ENCODE measurements around the gene SPAAR.

The SPAAR gene

DNA sequence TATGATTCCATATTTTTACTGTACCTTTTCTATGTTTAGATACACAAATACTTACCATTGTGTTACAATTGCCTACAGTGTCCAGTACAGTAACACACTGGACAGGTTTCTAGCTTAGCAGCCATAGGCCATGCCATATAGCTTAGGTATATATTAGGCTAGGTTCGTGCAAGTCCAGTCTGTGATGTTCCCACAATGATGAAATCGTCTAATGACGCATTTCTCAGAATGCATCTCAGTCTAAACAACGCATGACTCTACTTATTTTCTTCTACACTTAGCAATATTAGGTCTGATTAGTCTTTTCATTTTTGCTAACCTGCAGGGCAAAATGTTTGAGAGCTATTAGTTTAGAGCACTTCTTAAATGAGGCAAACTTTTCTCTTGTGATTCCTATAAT, 26.0 kb downstream of the SPAAR start:
- Histone ChIP-seq H3K36me3 (replicated peaks; ENCODE audit: insufficient read depth, low read length) (no peaks in the 10 kb centered on the region), H2AFZ (ENCODE audit: low read length) (no peak overlapping the region), H4K20me1 (ENCODE audit: insufficient read depth, low read length) (no peaks in the 10 kb centered on the region), H3K4me3 (ENCODE audit: low read length) (no peak overlapping the region), H3K9me2 (replicated peaks; ENCODE audit: insufficient read depth, low read length) (no peaks in the 10 kb centered on the region), H3K4me1 (ENCODE audit: low read length) (peaks cover 30% of the 10 kb centered on the region), H3K4me2 (ENCODE audit: low read depth, low read length) (no peak overlapping the region), H3K9ac (ENCODE audit: low read length) (no peak overlapping the region), H3K79me2 (ENCODE audit: low read length) (no peaks in the 10 kb centered on the region), H3K9me3 (replicated peaks; ENCODE audit: insufficient read depth, low read length) (no peaks in the 10 kb centered on the region), H3F3A (ENCODE audit: insufficient read depth, low read length) (peaks cover 12% of the 10 kb centered on the region), H3K27me3 (replicated peaks; ENCODE audit: insufficient read depth, low read length) (no peaks in the 10 kb centered on the region), H3K27ac (ENCODE audit: low read length) (no peak overlapping the region)
- TF ChIP-seq CTCF (IDR thresholded peaks at IDR 0.05; ENCODE audit: low read length) (no peak), EZH2 (optimal IDR thresholded peaks at IDR 0.05; ENCODE audit: low read depth, low read length) (no peak), EZH2phosphoT487 (IDR thresholded peaks at IDR 0.05; ENCODE audit: low read length) (no peak)
- no peak for DNase-seq

- no peak overlapping the region for H3K4me2 ChIP-seq (ENCODE audit: low read depth, low read length)
- DNase-seq = no peak
- H3K36me3 ChIP-seq (replicated peaks; ENCODE audit: insufficient read depth, low read length) = no peaks in the 10 kb centered on the region
- no peaks in the 10 kb centered on the region for H3K9me2 ChIP-seq (replicated peaks; ENCODE audit: insufficient read depth, low read length)
- TF ChIP-seq CTCF (IDR thresholded peaks at IDR 0.05; ENCODE audit: low read length) = no peak
- no peak for TF ChIP-seq EZH2phosphoT487 (IDR thresholded peaks at IDR 0.05; ENCODE audit: low read length)
- no peak for TF ChIP-seq EZH2 (optimal IDR thresholded peaks at IDR 0.05; ENCODE audit: low read depth, low read length)
- no peak overlapping the region for H3K9ac ChIP-seq (ENCODE audit: low read length)
- no peaks in the 10 kb centered on the region for H4K20me1 ChIP-seq (ENCODE audit: insufficient read depth, low read length)
- H3K9me3 ChIP-seq (replicated peaks; ENCODE audit: insufficient read depth, low read length) = no peaks in the 10 kb centered on the region
- no peaks in the 10 kb centered on the region for H3K79me2 ChIP-seq (ENCODE audit: low read length)
- no peak overlapping the region for H2AFZ ChIP-seq (ENCODE audit: low read length)
- peaks cover 37% of the 10 kb centered on the region for H3K4me1 ChIP-seq (ENCODE audit: low read length)
- no peak overlapping the region for H3K27ac ChIP-seq (ENCODE audit: low read length)
- H3K27me3 ChIP-seq (replicated peaks; ENCODE audit: insufficient read depth, low read length) = no peaks in the 10 kb centered on the region
- H3K4me3 ChIP-seq (ENCODE audit: low read length) = no peak overlapping the region
- peaks cover 19% of the 10 kb centered on the region for H3F3A ChIP-seq (ENCODE audit: insufficient read depth, low read length)
Measured at GRCh38 chr9:35935755-35936509, 26.6 kb downstream of the SPAAR start.

DNA sequence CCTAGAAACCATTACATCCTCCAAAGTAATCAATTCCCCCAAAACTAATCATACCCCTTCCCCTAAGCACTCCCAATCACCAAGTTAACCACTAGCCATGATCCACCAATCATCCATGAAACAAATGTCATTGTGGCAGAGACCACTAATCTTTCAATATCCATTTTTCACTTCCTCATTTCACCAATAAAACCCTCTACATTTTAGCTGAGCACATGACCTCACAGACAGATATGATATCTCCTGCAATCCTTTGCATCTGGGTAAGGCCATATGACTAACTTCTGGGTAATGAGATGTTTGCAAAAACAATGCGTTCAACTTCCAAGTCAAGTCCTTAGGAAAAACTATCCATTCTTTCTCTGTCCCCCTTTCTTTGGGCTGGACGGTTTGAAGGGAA, 27.9 kb downstream of the SPAAR start:
- DNase-seq = no peak
- H3K79me2 ChIP-seq (ENCODE audit: low read length) = no peaks in the 10 kb centered on the region
- H3K4me3 ChIP-seq (ENCODE audit: low read length) = no peak overlapping the region
- H3K36me3 ChIP-seq (replicated peaks; ENCODE audit: insufficient read depth, low read length) = no peaks in the 10 kb centered on the region
- peaks cover 44% of the 10 kb centered on the region for H3K4me1 ChIP-seq (ENCODE audit: low read length)
- H2AFZ ChIP-seq (ENCODE audit: low read length) = no peak overlapping the region
- H3K9me2 ChIP-seq (replicated peaks; ENCODE audit: insufficient read depth, low read length) = no peaks in the 10 kb centered on the region
- no peak overlapping the region for H3K27ac ChIP-seq (ENCODE audit: low read length)
- no peaks in the 10 kb centered on the region for H4K20me1 ChIP-seq (ENCODE audit: insufficient read depth, low read length)
- H3K9me3 ChIP-seq (replicated peaks; ENCODE audit: insufficient read depth, low read length) = no peaks in the 10 kb centered on the region
- no peaks in the 10 kb centered on the region for H3K27me3 ChIP-seq (replicated peaks; ENCODE audit: insufficient read depth, low read length)
- no peak overlapping the region for H3K9ac ChIP-seq (ENCODE audit: low read length)
- TF ChIP-seq CTCF (IDR thresholded peaks at IDR 0.05; ENCODE audit: low read length) (no peak), EZH2 (optimal IDR thresholded peaks at IDR 0.05; ENCODE audit: low read depth, low read length) (no peak), EZH2phosphoT487 (IDR thresholded peaks at IDR 0.05; ENCODE audit: low read length) (no peak)
- peaks cover 22% of the 10 kb centered on the region for H3F3A ChIP-seq (ENCODE audit: insufficient read depth, low read length)
- H3K4me2 ChIP-seq (ENCODE audit: low read depth, low read length) = no peak overlapping the region
